ENCODE measurements around the gene PLEKHA5.

PLEKHA5 gene

DNA sequence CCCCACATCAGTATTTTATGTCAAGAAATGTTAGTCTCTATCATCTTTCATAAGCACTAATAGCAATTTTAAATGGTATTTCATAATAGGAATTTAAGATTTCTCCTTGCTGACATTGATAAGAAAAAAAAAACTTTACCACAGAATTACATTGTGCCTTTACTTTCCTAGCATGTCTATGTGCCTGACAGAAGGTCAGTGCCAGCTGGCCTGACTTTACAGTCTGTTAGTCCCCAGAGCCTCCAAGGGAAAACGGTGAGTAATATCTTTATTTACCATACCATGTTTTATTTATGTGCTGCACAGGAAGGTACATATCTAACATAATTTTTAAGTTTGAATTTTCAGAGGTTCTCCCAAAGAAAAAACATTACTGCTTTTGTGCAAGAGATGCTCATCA lies 157.8 kb downstream of the PLEKHA5 start:
- Histone ChIP-seq H3K36me3 (ENCODE audit: control insufficient read depth, low read length) (no peaks in the 10 kb centered on the region), H3K4me2 (ENCODE audit: low read length) (no peak overlapping the region), H3K27me3 (ENCODE audit: control insufficient read depth, low read length) (no peaks in the 10 kb centered on the region), H3K27ac (ENCODE audit: low read depth, low read length) (no peak overlapping the region), H3K4me3 (ENCODE audit: low read length) (no peak overlapping the region), H3F3A (ENCODE audit: control insufficient read depth, insufficient read depth) (no peaks in the 10 kb centered on the region), H4K20me1 (ENCODE audit: control insufficient read depth, insufficient read depth, low read depth, low read length) (no peaks in the 10 kb centered on the region), H3K4me1 (ENCODE audit: control insufficient read depth, low read length) (no peaks in the 10 kb centered on the region), H3K9me2 (replicated peaks; ENCODE audit: control insufficient read depth, low read length) (no peaks in the 10 kb centered on the region), H3K79me2 (ENCODE audit: control insufficient read depth, low read length) (no peaks in the 10 kb centered on the region), H3K9me3 (ENCODE audit: control insufficient read depth, insufficient read depth, low read length) (no peaks in the 10 kb centered on the region)
- TF ChIP-seq CTCF (IDR thresholded peaks at IDR 0.05; ENCODE audit: low read depth, low read length, poor library complexity, severe bottlenecking): no peak
- no peak for TF ChIP-seq EZH2phosphoT487 (IDR thresholded peaks at IDR 0.05; ENCODE audit: borderline replicate concordance, low read length)

DNA sequence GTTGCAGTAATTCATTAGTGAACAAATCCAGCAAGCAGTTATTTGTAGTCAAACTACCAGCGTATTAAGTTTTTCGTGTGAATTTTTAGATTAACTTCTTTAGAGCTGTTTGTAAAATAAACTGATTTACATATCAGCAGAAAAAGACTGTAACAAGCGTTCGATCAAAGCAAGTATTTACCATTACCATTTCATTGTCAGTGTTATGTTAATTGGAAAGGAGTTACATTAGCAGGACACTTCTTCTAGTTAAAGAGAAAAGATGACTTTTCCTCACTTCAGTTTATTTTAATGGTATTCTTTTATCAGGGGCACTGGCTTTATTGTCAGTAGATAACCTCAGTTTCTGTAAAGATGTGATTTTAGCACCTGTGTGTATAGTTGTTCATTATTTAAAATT lies 158.6 kb downstream of the PLEKHA5 start:
- Histone ChIP-seq H3K9me3 (ENCODE audit: control insufficient read depth, insufficient read depth, low read length) (no peaks in the 10 kb centered on the region), H3K79me2 (ENCODE audit: control insufficient read depth, low read length) (no peaks in the 10 kb centered on the region), H3K9me2 (replicated peaks; ENCODE audit: control insufficient read depth, low read length) (no peaks in the 10 kb centered on the region), H3K4me3 (ENCODE audit: low read length) (no peak overlapping the region), H3F3A (ENCODE audit: control insufficient read depth, insufficient read depth) (no peaks in the 10 kb centered on the region), H3K27me3 (ENCODE audit: control insufficient read depth, low read length) (no peaks in the 10 kb centered on the region), H3K4me1 (ENCODE audit: control insufficient read depth, low read length) (no peaks in the 10 kb centered on the region), H3K4me2 (ENCODE audit: low read length) (no peak overlapping the region), H3K36me3 (ENCODE audit: control insufficient read depth, low read length) (no peaks in the 10 kb centered on the region), H4K20me1 (ENCODE audit: control insufficient read depth, insufficient read depth, low read depth, low read length) (no peaks in the 10 kb centered on the region), H3K27ac (ENCODE audit: low read depth, low read length) (no peak overlapping the region)
- no peak for TF ChIP-seq EZH2phosphoT487 (IDR thresholded peaks at IDR 0.05; ENCODE audit: borderline replicate concordance, low read length)
- no peak for TF ChIP-seq CTCF (IDR thresholded peaks at IDR 0.05; ENCODE audit: low read depth, low read length, poor library complexity, severe bottlenecking)

GRCh38 chr12:19288603-19289244 lies 159.2 kb downstream of the PLEKHA5 start:
- Histone ChIP-seq H3K36me3 (ENCODE audit: control insufficient read depth, low read length) (no peaks in the 10 kb centered on the region), H3K4me3 (ENCODE audit: low read length) (no peak overlapping the region), H4K20me1 (ENCODE audit: control insufficient read depth, insufficient read depth, low read depth, low read length) (no peaks in the 10 kb centered on the region), H3K27ac (ENCODE audit: low read depth, low read length) (no peak overlapping the region), H3K4me2 (ENCODE audit: low read length) (no peak overlapping the region), H3K79me2 (ENCODE audit: control insufficient read depth, low read length) (no peaks in the 10 kb centered on the region), H3K9me3 (ENCODE audit: control insufficient read depth, insufficient read depth, low read length) (no peaks in the 10 kb centered on the region), H3K27me3 (ENCODE audit: control insufficient read depth, low read length) (no peaks in the 10 kb centered on the region), H3F3A (ENCODE audit: control insufficient read depth, insufficient read depth) (no peaks in the 10 kb centered on the region), H3K4me1 (ENCODE audit: control insufficient read depth, low read length) (no peaks in the 10 kb centered on the region), H3K9me2 (replicated peaks; ENCODE audit: control insufficient read depth, low read length) (no peaks in the 10 kb centered on the region)
- peak; percentile 70 for TF ChIP-seq CTCF (IDR thresholded peaks at IDR 0.05; ENCODE audit: low read depth, low read length, poor library complexity, severe bottlenecking)
- TF ChIP-seq EZH2phosphoT487 (IDR thresholded peaks at IDR 0.05; ENCODE audit: borderline replicate concordance, low read length): no peak
